Measurements from ENCODE around the gene GAS7.

Gene GAS7

DNA sequence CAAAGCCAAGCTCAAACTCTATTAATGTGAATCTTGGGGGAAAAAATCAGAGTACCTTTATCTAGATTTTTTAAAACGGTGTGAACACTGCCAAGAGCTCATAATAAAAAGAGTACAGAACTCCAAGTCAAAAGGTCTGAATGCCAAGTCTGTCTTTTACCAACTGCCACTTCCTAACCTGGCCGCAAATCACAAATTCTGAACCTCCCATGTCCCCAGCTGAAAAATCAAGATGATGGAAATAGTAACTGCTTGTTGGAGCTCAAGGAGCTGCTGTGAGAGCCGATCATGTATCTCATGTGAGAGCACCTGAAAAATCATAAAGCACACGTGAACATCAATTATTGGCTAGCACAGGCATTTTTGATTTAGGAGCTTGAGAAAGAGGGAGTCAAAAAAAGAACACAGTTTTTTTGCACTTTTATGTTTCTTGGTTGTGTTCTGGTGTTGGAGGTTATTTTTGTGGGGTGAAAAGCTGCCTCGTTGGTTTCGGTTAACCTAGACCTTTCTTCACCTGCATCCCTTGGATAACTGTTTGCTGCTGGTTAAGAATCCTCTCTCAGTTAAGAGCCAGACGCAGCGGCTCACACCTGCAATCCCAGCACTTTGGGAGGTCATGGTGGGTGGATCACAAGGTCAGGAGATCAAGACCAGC lies 50.5 kb downstream of the GAS7 start:
- TF ChIP-seq, protein P1, sequence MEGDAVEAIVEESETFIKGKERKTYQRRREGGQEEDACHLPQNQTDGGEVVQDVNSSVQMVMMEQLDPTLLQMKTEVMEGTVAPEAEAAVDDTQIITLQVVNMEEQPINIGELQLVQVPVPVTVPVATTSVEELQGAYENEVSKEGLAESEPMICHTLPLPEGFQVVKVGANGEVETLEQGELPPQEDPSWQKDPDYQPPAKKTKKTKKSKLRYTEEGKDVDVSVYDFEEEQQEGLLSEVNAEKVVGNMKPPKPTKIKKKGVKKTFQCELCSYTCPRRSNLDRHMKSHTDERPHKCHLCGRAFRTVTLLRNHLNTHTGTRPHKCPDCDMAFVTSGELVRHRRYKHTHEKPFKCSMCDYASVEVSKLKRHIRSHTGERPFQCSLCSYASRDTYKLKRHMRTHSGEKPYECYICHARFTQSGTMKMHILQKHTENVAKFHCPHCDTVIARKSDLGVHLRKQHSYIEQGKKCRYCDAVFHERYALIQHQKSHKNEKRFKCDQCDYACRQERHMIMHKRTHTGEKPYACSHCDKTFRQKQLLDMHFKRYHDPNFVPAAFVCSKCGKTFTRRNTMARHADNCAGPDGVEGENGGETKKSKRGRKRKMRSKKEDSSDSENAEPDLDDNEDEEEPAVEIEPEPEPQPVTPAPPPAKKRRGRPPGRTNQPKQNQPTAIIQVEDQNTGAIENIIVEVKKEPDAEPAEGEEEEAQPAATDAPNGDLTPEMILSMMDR (IDR thresholded peaks at IDR 0.05; ENCODE audit: low read depth, low read length), result no peak
- no peak overlapping the region for H3K27ac ChIP-seq
- no peak for DNase-seq
- H3K27me3 ChIP-seq (ENCODE audit: insufficient read depth, low read depth, severe bottlenecking), result no peaks in the 10 kb centered on the region
- H3K9me3 ChIP-seq (ENCODE audit: severe bottlenecking), result no peaks in the 10 kb centered on the region
- H3K36me3 ChIP-seq, result no peaks in the 10 kb centered on the region
- H3K4me3 ChIP-seq (ENCODE audit: low read depth, low read length), result no peak overlapping the region

- Histone ChIP-seq H3K27me3 (ENCODE audit: insufficient read depth, low read depth, severe bottlenecking) (no peaks in the 10 kb centered on the region), H3K4me3 (ENCODE audit: low read depth, low read length) (no peak overlapping the region), H3K27ac (no peak overlapping the region), H3K36me3 (no peaks in the 10 kb centered on the region), H3K9me3 (ENCODE audit: severe bottlenecking) (no peaks in the 10 kb centered on the region)
- TF ChIP-seq, protein P1 (IDR thresholded peaks at IDR 0.05; ENCODE audit: low read depth, low read length), result no peak
- no peak for DNase-seq
These were observed 51.4 kb downstream of the GAS7 start for GRCh38 chr17:10147040-10147439.

- H3K27ac ChIP-seq, result no peak overlapping the region
- no peaks in the 10 kb centered on the region for H3K9me3 ChIP-seq (ENCODE audit: severe bottlenecking)
- no peak for DNase-seq
- no peaks in the 10 kb centered on the region for H3K36me3 ChIP-seq
- no peak overlapping the region for H3K4me3 ChIP-seq (ENCODE audit: low read depth, low read length)
- TF ChIP-seq, protein P1 (IDR thresholded peaks at IDR 0.05; ENCODE audit: low read depth, low read length), result no peak
- no peaks in the 10 kb centered on the region for H3K27me3 ChIP-seq (ENCODE audit: insufficient read depth, low read depth, severe bottlenecking)
These were observed 53.4 kb downstream of the GAS7 start for GRCh38 chr17:10144982-10145381.

- Histone ChIP-seq H3K27me3 (ENCODE audit: insufficient read depth, low read depth, severe bottlenecking) (no peaks in the 10 kb centered on the region), H3K4me3 (ENCODE audit: low read depth, low read length) (no peak overlapping the region), H3K36me3 (no peaks in the 10 kb centered on the region), H3K9me3 (ENCODE audit: severe bottlenecking) (no peaks in the 10 kb centered on the region), H3K27ac (no peak overlapping the region)
- no peak for DNase-seq
- TF ChIP-seq, protein P1 (IDR thresholded peaks at IDR 0.05; ENCODE audit: low read depth, low read length), result no peak
These were observed 54.0 kb downstream of the GAS7 start for GRCh38 chr17:10144456-10144855.

GRCh38 chr17:10141436-10141835 lies 57.0 kb downstream of the GAS7 start:
- no peak for DNase-seq
- TF ChIP-seq, protein P1 (IDR thresholded peaks at IDR 0.05; ENCODE audit: low read depth, low read length), result no peak
- H3K4me3 ChIP-seq (ENCODE audit: low read depth, low read length), result no peak overlapping the region
- no peaks in the 10 kb centered on the region for H3K27me3 ChIP-seq (ENCODE audit: insufficient read depth, low read depth, severe bottlenecking)
- H3K9me3 ChIP-seq (ENCODE audit: severe bottlenecking), result no peaks in the 10 kb centered on the region
- H3K27ac ChIP-seq, result no peak overlapping the region
- no peaks in the 10 kb centered on the region for H3K36me3 ChIP-seq

- TF ChIP-seq, protein P1 (IDR thresholded peaks at IDR 0.05; ENCODE audit: low read depth, low read length), result no peak
- H3K36me3 ChIP-seq, result no peaks in the 10 kb centered on the region
- no peak overlapping the region for H3K27ac ChIP-seq
- no peak for DNase-seq
- H3K9me3 ChIP-seq (ENCODE audit: severe bottlenecking), result no peaks in the 10 kb centered on the region
- H3K27me3 ChIP-seq (ENCODE audit: insufficient read depth, low read depth, severe bottlenecking), result no peaks in the 10 kb centered on the region
- no peak overlapping the region for H3K4me3 ChIP-seq (ENCODE audit: low read depth, low read length)
These were observed 58.8 kb downstream of the GAS7 start for GRCh38 chr17:10139577-10139976.
